Activated CD4-positive, alpha-beta T cell treated with anti-CD3 and anti-CD28 coated beads, Interleukin-2, amount 50 U/mL, for 48 hours (primary cell): ENCODE measurements around the gene PTPRN2.
"Not testable (repeated sequence)": the region's sequence is repeated elsewhere in the genome, so short reads cannot be mapped to it uniquely, and the experiment has no call there.

ENCODE experiments used
- DNase-seq, 2 experiments: peaks; one replicate each; pipeline ENCODE4 v3.0.0-alpha.2; 2020

PTPRN2 gene

DNA sequence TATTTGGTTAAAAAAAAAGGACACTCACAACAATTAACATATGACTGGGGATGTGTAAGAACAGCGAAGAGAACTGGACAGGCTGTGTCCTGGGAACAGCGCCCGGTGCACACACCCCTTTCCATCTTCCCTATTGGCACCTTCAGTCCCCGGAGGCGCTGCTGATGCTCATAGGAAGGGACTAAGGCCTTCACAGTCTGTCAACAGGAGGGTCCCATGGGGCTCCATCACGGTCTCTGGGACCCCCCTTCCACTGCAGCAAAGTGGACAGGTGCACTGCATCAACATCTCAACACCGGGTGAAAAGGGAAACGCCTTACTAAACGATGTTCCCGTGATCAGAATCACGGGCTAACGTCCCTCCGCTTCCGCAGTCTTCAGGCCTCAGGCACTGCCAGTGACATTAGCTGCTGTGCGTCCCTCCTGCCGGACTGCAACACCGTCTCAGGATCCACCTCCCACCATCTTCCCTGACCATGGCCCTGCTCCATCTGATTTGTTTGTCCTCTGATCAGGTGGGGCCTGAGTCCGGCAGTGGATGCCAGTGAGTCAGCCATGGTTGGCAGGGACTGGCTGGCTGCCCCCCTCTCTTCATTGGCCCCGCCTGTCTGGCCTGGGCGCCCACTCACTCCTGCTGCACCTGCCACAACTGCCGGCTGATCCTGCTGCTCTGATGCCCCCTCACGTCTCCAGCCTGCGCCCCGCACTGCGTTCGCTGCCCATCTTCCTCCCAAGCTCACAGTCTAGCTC is 636.1 kb downstream of the PTPRN2 start:
- no peak for DNase-seq

DNA sequence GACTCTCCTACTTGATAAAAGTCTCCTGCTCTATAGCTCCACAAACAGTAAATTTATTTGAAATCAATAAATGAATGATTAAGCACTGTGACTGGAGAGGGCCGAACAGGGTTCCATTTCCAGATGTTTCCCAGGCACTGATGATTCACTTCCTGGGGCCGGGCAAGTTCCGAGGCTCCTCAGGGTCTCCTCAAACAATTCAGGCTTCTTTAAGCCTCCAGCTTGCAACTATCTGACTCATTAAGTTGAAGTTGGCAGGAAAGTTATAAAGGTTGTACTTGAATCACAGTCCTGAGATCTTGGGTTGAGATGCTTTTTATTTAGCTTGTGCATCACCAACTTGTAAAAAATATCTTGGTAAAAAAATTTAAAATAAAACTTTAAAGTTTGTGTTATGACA is 637.9 kb downstream of the PTPRN2 start:
- no peak for DNase-seq

DNA sequence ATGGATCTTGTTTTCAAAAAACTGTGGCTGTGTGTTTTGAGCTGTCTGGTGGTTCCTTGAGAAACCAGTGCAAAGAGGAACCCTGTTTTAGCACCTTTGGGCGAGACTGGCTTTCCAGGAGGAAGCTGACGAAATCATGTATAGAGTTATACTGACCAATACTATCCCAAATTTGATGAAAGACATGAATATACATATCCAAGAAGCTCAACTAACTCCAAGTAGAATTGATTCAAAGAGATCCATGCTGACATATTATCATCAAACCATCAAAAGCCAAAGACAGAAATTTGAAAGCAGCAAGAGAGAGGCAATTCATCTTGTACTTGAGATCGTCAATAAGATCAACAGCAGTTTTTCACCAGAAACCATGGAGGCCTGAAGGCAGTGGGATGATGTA is 640.1 kb downstream of the PTPRN2 start:
- DNase-seq = no peak

DNA sequence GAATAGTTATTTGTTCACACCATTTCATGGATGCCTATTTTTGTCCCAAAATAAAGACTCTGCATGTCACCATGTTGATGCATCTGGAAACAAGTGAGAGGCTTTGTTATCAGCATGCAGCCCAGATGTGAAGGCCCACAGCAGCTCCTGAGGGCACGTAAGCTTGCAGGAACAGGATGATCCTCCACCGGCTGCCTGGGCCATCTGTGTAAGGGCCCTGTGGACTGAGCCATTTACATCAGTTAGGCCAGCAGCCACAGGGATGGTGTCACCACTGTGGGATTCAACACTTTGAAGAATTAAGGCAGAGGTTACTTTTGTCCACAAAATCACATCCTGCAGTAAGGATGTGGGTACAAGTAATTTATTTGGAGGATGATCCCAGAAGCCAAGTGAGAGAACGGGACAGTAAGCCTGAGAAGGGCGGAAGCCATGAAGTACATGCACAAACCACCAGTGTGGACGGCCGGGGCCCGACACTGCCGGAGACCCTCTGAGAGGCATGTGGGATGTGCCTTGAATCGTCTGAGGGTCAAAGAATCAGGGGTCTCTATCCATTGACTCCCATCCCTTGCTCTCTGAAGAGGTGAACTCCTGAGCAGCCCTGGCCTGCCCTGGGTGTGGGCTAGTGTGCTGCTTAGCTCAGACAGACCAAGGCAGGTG is 641.1 kb downstream of the PTPRN2 start:
- DNase-seq = no peak

DNA sequence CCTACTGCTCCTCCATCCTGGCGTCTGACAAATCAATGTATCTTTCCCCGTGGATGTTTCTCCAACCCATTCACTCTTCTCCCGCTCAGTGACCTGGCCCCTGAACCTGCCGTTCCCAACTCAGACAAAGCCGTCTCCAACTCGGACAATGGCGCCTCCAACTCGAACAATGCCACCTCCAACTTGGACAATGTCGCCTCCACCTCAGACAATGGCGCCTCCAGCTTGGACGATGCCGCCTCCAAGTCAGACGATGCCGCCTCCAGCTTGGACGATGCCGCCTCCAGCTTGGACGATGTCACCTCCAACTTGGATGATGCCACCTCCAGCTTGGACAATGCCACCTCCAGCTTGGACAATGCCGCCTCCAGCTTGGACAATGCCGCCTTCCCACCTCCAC is 642.2 kb downstream of the PTPRN2 start:
- no peak for DNase-seq

DNA sequence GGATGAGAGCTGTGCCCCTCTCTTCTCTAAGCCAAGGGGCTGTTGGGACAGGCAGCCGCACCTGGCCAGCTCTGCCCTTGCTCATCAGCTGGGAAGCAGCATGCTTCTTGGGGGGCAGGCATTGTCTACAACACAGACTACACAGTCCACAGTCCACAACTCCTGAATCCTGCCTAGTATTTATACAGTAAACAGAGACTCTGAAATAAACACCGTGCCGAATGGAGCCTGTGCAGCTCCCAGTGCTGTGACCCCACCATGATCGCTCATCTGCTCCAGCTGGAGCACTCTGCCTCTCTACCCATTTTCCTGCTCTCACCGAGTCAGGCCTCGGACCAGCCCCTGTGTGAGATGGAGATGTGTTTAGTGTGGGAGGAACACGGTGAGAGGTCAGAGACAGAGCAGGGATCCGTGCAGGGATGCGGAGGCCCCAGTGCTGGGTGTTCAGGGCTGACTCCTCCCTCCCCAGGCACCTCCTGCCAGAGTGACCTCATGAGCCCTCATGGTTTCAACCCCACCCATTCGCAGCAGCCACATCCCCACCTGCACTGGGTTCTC is 642.8 kb downstream of the PTPRN2 start:
- no peak for DNase-seq

DNA sequence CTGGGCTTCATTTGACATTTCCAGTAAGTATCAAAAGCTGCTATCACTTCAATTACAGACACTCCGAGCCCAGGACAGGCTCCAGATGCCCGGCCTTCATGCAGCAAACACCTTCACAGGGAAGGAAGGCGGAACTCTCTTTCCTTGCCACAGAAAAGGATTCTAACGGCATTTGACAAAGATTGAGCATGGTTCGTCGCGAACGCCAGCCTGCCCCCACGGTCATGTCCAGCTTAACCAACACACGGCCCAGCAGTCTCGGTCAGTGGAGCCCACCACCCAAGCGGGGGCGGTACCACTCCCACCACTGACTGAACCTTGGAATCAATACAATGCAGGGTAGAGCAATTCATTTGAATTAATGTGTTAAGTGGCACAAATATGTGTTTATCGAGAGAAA is 643.6 kb downstream of the PTPRN2 start:
- no peak for DNase-seq

DNA sequence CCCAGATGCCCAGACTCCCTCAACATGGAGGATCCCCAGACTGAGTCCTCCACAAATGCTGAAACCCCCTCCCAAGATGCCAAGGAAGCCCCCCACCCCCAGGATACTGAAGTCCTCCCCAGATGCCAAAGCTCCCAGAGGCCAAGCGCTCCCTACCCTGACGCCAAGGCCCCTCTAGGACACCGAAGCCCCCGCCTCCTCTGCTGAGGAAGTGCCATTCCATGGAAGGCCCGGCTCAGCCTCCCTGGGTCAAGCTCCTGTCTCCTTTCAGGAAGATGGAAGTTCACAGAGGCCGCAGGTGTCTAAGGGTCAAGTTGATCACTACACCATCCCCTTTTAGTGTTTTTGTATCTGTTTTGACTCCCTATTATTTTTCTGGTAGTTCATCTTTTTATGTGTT is 644.1 kb downstream of the PTPRN2 start:
- no peak for DNase-seq

DNA sequence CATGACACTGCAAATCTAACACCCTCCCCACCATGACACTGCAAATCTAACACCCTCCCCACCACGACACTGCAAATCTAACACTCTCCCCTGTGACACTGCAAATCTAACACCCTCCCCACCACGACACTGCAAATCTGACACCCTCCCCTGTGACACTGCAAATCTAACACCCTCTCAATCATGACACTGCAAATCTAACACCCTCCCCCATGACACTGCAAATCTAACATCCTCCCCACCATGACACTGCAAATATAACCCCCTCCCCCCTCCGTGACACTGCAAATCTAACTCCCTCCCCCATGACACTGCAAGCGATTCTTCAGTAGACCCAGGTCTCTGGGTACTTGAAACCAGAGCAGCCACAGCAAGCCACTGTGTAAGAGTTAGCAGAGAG is 646.4 kb downstream of the PTPRN2 start:
- no peak for DNase-seq

DNA sequence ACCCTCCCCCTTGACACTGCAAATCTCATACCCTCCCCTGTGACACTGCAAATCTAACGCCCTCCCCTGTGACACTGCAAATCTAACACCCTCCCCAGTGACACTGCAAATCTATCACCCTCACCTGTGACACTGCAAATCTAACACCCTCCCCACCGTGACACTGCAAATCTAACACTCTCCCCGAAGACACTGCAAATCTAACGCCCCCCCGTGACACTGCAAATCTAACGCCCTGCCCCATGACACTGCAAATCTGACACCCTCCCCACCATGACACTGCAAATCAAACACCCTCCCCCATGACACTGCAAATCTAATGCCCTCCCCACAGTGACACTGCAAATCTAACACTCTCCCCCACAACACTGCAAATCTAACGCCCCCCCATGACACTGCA is 647.1 kb downstream of the PTPRN2 start:
- no peak for DNase-seq

DNA sequence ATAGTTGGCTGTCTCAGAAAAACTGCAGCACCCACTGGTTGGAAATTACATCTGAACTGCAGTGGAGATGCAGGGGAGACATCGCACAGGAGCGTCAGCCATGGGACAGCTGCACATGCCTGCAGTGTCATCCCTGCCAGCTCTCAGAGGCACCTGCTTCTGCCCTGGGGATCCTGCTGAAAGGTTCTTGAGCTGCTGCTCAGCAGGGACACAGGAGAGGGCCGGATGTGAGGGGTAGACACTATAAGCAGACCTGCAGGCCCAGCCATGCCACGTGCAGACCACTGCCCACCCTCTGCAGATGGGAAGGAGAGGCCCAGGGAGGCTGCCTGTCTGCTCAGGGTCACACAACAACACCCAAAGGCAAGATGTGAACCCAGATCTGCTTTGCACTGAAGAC is 649.4 kb downstream of the PTPRN2 start:
- DNase-seq = no peak

DNA sequence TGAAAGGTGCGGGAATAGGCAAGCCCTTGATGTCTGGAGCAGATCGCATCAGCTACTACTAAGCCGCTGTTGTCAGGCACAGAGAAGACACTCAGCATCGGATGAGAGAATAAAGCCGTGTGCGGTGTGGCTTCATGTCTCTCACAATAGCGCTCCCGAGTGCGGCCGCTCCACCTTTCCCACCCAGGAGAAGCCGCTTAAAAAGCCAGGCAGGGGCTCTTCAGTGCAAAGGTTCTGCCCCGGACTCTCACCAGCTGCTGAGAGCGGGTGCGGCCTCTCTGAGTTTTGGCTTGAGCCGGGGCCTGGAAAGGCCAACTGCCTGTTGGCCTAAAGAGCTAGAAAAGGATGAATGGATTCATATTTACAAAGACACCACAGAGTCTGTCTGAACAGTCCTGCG is 650.2 kb downstream of the PTPRN2 start:
- no peak for DNase-seq

DNA sequence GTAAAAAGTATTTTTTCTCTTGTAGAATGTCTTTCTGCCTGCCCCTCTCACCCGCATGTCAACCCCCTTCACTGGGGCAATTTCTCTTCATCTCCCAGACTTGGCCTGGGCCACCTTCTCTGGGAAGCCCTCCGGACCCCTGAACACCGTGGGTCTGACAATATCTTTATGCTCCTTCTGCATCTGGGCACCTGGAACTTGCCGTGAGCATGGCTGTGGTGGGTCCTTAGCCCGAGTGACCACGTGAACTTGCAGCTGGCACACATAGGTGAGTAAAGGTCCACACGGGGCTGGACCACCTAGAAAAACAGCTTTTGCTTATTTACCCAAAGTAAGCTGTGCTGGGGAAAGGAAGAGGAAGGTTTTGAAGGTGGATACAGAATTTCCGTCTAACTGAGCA is 650.6 kb downstream of the PTPRN2 start:
- no peak for DNase-seq

DNA sequence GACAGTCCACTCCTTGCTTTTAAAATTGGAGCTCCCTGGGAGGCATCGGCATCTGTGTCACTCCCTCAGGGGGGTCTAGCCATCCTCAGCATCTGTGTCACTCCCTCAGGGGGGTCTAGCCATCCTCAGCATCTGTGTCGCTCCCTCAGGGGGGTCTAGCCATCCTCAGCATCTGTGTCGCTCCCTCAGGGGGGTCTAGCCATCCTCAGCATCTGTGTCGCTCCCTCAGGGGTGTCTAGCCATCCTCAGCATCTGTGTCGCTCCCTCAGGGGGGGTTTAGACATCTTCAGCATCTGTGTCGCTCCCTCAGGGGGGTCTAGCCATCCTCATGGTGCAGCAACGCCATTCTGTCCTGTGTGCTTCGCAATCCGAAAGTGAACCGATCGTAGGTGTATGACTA is 651.9 kb downstream of the PTPRN2 start:
- DNase-seq = not testable (repeated sequence)

DNA sequence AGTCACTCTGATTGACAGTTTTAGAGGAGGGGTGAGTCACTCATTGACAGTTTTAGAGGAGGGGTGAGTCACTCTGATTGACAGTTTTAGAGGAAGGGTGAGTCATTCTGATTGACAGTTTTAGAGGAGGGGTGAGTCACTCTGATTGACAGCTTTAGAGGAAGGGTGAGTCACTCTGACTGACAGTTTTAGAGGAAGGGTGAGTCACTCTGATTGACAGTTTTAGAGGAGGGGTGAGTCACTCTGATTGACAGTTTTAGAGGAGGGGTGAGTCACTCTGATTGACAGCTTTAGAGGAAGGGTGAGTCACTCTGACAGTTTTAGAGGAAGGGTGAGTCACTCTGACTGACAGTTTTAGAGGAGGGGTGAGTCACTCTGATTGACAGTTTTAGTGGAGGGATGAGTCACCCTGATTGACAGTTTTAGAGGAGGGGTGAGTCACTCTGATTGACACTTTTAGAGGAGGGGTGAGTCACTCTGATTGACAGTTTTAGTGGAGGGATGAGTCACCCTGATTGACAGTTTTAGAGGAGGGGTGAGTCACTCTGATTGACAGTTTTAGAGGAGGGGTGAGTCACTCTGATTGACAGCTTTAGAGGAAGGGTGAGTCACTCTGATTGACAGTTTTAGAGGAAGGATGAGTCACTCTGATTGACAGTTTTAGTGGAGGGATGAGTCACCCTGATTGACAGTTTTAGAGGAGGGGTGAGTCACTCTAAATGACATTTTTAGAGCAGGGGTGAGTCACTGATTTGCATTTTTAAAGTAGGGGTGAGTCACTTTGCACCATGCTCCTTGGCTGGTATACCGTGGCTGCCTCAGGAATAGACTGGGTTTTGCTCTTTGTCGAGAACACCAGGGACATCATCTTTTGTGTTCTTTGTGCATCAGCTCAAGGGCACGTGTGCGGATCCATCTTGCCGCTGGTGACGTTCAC is 654.1 kb downstream of the PTPRN2 start:
- not testable (repeated sequence) for DNase-seq

DNA sequence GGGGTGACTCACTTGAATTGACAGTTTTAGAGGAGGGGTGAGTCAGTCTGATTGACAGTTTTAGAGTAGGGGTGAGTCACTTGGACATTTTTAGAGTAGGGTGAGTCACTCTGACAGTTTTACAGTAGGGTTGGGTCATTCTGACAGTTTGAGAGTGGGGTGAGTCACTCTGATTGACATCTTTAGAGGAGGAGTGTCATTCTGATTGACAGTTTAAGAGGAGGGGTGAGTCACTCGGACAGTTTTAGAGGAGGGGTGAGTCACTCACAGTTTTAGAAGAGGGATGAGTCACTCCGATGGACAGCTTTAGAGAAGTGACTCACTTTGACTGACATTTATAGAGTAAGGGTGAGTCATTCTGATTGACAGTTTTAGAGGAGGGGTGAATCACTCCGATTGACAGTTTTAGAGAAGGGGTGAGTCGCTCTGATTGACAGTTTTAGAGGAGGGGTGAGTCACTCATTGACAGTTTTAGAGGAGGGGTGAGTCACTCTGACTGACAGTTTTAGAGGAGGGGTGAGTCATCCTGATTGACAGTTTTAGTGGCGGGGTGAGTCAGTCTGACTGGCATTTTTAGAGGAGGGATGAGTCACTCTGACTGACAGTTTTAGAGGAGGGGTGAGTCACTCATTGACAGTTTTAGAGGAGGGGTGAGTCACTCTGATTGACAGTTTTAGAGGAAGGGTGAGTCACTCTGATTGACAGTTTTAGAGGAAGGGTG is 655.0 kb downstream of the PTPRN2 start:
- DNase-seq = no peak

DNA sequence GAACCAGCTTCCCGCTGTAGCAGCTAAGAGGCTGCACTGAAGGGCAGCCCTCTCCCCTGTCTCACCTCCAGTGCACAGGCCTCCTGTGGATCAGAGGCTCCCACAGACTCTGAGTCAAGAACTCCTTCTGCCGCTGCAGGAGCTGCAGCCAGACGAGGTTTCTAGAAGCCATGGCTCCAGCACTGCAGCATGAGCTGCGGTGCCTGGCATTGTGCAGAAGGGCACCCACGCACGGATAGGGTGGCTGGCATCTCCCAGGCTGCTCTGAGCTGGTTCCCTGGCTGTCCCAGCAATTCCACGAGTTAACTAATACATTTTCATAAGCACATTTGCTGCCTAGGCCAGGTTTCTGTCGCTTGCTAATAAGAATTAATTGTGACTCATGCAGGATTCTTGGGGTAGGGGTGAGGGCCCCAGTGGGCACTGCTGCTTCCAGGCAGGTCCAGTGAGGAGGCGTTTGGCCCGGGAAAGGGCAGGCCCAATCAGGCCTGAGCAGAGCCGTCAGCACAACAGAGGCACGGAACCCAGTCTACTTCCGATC is 656.6 kb downstream of the PTPRN2 start:
- DNase-seq = no peak

DNA sequence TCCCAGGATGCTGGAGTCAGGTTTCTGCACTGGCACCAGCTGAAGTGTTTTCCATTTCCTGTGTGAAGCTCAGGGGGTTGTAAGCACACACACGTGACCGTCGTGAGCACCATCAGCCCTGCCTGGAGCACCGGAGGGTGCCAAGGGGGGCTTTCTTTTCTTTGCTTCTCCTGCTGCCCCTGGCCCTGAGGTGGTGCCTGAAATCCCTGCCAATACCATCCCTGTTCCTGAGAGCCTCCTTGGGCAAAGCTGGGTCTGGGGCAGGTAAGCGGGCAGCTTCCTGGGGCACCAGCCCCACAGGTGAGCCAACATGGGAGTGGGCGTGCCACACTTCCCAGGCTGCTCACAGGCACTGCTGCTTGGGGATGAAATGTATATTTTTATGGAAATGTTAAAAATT is 657.2 kb downstream of the PTPRN2 start:
- DNase-seq = no peak

DNA sequence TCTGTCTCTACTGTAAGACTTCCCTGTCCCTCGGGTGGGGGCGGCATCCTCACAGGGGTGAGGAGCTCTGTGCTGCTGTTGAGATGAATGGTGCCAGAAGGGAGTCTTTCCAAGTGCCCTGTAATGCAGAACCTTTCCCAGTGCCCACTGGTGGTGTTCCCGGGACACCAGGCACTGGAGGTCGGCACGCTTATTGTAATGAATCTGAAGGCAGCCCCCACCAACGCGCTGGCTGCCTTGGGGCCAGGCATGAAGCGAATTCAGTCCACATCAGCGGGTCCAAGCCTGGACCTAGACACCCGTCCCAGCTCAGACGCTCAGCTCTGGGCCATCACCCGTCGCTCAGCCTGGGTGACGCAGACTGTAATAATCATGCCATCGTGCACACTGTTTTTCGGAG is 658.0 kb downstream of the PTPRN2 start:
- no peak for DNase-seq

DNA sequence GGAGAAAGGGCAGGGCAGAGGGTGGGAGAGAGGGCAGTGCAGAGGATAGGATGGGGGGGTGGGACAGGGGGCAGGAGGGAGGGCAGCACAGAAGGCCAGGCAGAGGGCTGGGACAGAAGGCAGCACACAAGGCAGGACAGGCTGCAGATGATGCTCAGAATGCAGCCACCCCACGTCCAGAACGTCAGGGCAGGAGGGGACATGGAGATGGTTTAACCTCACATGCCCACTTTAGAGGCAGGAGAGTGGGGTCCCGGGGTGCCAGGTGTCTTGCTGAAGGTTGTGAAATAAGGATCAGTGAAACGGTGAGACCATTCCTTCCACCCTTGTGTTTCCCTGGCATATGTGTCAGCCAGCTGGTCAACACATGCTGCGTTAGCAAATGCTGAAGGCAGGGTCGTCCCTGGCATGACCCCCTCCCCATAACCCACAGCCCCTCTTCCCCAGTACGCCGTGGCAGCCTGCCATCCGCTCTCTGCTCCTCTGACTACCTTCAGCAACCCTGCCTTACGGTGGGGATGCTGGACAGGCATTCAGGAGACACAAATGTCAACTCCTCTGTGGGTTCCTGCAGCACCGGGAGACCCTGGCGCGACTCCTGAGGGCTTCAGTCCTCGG is 658.7 kb downstream of the PTPRN2 start:
- no peak for DNase-seq

DNA sequence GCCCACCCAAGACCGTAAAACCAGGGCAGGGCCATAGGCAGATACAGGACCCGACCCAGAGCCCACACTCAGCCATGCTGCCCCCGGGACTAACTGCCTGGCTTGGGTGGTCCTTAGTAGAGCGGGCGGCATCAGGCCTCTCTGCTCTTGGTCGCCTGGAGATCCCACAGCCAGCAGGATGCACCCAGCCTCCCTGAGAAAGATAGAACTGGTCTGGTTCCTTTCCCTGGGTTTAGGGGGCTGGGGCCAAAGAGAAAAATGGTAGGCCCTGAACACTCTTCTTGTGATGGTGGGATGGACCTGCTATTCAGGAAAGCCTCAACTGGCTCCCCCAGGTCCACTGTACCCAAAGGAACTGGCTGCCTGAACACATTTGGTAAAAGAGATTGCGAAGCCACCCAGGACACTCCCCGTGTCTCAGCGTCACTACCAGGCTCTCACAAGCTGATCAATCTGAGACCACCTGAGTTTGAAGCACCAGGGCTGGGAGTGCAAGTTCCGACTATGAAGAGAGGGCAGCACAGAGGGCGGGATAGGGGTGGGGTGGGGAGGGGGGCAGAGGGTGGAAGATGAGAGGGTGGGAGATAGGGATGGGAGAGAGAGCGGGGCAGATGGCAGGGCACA is 659.3 kb downstream of the PTPRN2 start:
- DNase-seq = no peak
